IMR-90 (cell line): ENCODE data around the gene EPN2. TPM values are rescaled to one million over a fixed set of nuclear protein-coding genes. Genes with fewer than 3 reads are reported as not detected.

ENCODE experiments used
- ATAC-seq: fragments of 200-7000 bp; cut with Tn5 transposase; 2 replicates; pipeline ENCODE4 v1.9.1; 2020; ENCODE audit warnings: low read depth, mild to moderate bottlenecking, moderate library complexity
- BruUV-seq: library from RNA; stranded (reverse); fragments of 400-500 nt; replicated peaks from 2 replicates; lab custom pipeline; 2021; lab: Mats Ljungman, UMichigan
- CTCF ChIA-PET: fragments of 300-600 bp; formaldehyde crosslinking; extraction: SDS; loops from one replicate; lab custom pipeline; 2021; ENCODE audit warnings: antibody characterized with exemption; lab: Yijun Ruan, JAX
- POLR2A ChIA-PET: fragments of 300-600 bp; sonication (Branson Sonifier 250); formaldehyde crosslinking; loops from one replicate; lab custom pipeline; 2022; ENCODE audit warnings: antibody characterized with exemption; ENCODE audit not compliant: unreplicated experiment; lab: Charles Lee
- DNase-seq: peaks from one replicate; pipeline ENCODE4 v3.0.0; 2013
- H2AFZ ChIP-seq: replicated peaks from 2 replicates; pipeline ENCODE3; 2013; ENCODE audit warnings: low read length, mild to moderate bottlenecking; ENCODE audit not compliant: poor library complexity
- H2AK5ac ChIP-seq: 2 replicates; pipeline ENCODE4 v1.6.1; 2013; ENCODE audit warnings: low read depth, low read length, inconsistent platforms
- H2AK9ac ChIP-seq: replicated peaks from 2 replicates; pipeline ENCODE3; 2013; ENCODE audit warnings: mild to moderate bottlenecking, low read depth, low read length, moderate library complexity; ENCODE audit not compliant: poor library complexity
- H2BK120ac ChIP-seq: 2 replicates; pipeline ENCODE4 v1.6.1; 2013; ENCODE audit warnings: low read depth, low read length, inconsistent platforms
- H2BK15ac ChIP-seq: 3 replicates; pipeline ENCODE4 v1.6.1; 2013; ENCODE audit warnings: low read depth, low read length, inconsistent platforms
- H2BK20ac ChIP-seq: 2 replicates; pipeline ENCODE4 v1.6.1; 2013; ENCODE audit warnings: low read depth, mild to moderate bottlenecking, inconsistent platforms, low read length, moderate library complexity
- H2BK5ac ChIP-seq: 2 replicates; pipeline ENCODE4 v1.6.1; 2013; ENCODE audit warnings: mild to moderate bottlenecking, low read depth, low read length, inconsistent platforms; ENCODE audit not compliant: poor library complexity, severe bottlenecking
- H3K14ac ChIP-seq: replicated peaks from 2 replicates; pipeline ENCODE4 v1.6.1; 2013; ENCODE audit warnings: low read depth, low read length, inconsistent platforms
- H3K18ac ChIP-seq: 2 replicates; pipeline ENCODE4 v1.6.1; 2013; ENCODE audit warnings: low read depth, low read length, control low read depth
- H3K23ac ChIP-seq: 2 replicates; pipeline ENCODE4 v1.6.1; 2013; ENCODE audit warnings: low read depth, low read length, inconsistent platforms
- H3K27ac ChIP-seq: 2 replicates; pipeline ENCODE4 v1.5.1; 2013; ENCODE audit warnings: mild to moderate bottlenecking, control low read depth, low read length; ENCODE audit not compliant: insufficient read depth
- H3K27me3 ChIP-seq: 2 replicates; pipeline ENCODE4 v1.6.1; 2013; ENCODE audit warnings: low read length; ENCODE audit not compliant: control insufficient read depth, insufficient read depth
- H3K36me3 ChIP-seq: 2 replicates; pipeline ENCODE4 v1.6.1; 2013; ENCODE audit warnings: low read length, mixed read lengths; ENCODE audit not compliant: control insufficient read depth, insufficient read depth
- H3K4ac ChIP-seq: 2 replicates; pipeline ENCODE4 v1.6.1; 2013; ENCODE audit warnings: low read depth, low read length, inconsistent platforms
- H3K4me1 ChIP-seq: 2 replicates; pipeline ENCODE4 v1.6.1; 2013; ENCODE audit warnings: low read length, mixed read lengths; ENCODE audit not compliant: control insufficient read depth, insufficient read depth
- H3K4me2 ChIP-seq: 2 replicates; pipeline ENCODE4 v1.6.1; 2013; ENCODE audit warnings: low read depth, mild to moderate bottlenecking, control low read depth, low read length, moderate library complexity
- H3K4me3 ChIP-seq: 2 replicates; pipeline ENCODE4 v1.5.1; 2013; ENCODE audit warnings: low read depth, mild to moderate bottlenecking, control low read depth, low read length, moderate library complexity; ENCODE audit not compliant: insufficient read depth
- H3K56ac ChIP-seq: 2 replicates; pipeline ENCODE4 v1.6.1; 2013; ENCODE audit warnings: low read length, inconsistent platforms; ENCODE audit not compliant: insufficient read depth; ENCODE audit errors: extremely low read depth
- H3K79me1 ChIP-seq, 2 experiments: 2 replicates each; pipeline ENCODE4 v1.6.1; 2013; ENCODE audit warnings: low read length in 2 of 2, inconsistent platforms in 1 of 2, low read depth in 1 of 2
- H3K9ac ChIP-seq: 2 replicates; pipeline ENCODE4 v1.6.1; 2013; ENCODE audit warnings: low read depth, low read length, control low read depth
- H3K9me1 ChIP-seq: 2 replicates; pipeline ENCODE4 v1.6.1; 2013; ENCODE audit warnings: low read length, inconsistent platforms; ENCODE audit not compliant: insufficient read depth
- H3K9me3 ChIP-seq: 2 replicates; pipeline ENCODE4 v1.6.1; 2013; ENCODE audit warnings: low read length; ENCODE audit not compliant: control insufficient read depth, insufficient read depth
- H4K20me1 ChIP-seq: 2 replicates; pipeline ENCODE4 v1.6.1; 2013; ENCODE audit warnings: low read length, inconsistent platforms; ENCODE audit not compliant: insufficient read depth
- H4K5ac ChIP-seq: 2 replicates; pipeline ENCODE4 v1.6.1; 2013; ENCODE audit warnings: mild to moderate bottlenecking, low read depth, low read length, control low read depth
- H4K8ac ChIP-seq, 2 experiments: 2 replicates each; pipeline ENCODE4 v1.6.1; 2013; ENCODE audit warnings: low read depth in 2 of 2, low read length in 2 of 2, control low read depth in 1 of 2, inconsistent platforms in 1 of 2
- H4K91ac ChIP-seq: 2 replicates; pipeline ENCODE4 v1.6.1; 2013; ENCODE audit warnings: low read depth, low read length, inconsistent platforms; ENCODE audit not compliant: insufficient read depth
- CEBPB ChIP-seq: IDR thresholded peaks from 2 replicates; pipeline ENCODE4 v1.6.1; 2012; ENCODE audit warnings: low read depth, low read length, improper control_type of control experiment
- FOS ChIP-seq: fragments of 150-350 bp; IDR thresholded peaks from 2 replicates; pipeline ENCODE4 v1.6.1; 2016; ENCODE audit warnings: low read depth, low read length
- RFX5 ChIP-seq: IDR thresholded peaks from 2 replicates; pipeline ENCODE4 v1.8.0; 2012; ENCODE audit warnings: low read depth, mild to moderate bottlenecking, low read length, moderate library complexity
- WGBS, 2 experiments: methylation state at CpG; one replicate each; pipeline versions ENCODE4 v1.1.5 to v1.1.7; 2013; ENCODE audit warnings: missing lambda C conversion rate in 2 of 2; ENCODE audit not compliant: insufficient read length in 1 of 2; ENCODE audit errors: extremely low coverage in 2 of 2; 5-methylcytosine and 5-hydroxymethylcytosine counted together
- dilution Hi-C: fragments of 300-500 bp; cut with HindIII; formaldehyde crosslinking; loops from one replicate; pipeline ENCODE4 v1.14.3; 2018; ENCODE audit warnings: low sequenced_read_pairs; ENCODE audit not compliant: unreplicated experiment
- in situ Hi-C: fragments of 300-500 bp; cut with MboI; formaldehyde crosslinking; loops from 3 replicates; pipeline ENCODE4 v1.14.3; 2019; ENCODE audit warnings: low sequenced_read_pairs, inconsistent platforms, mixed read lengths
- intact Hi-C: fragments of 100-400 bp; cut with micrococcal nuclease; formaldehyde crosslinking; loops from 2 replicates; pipeline ENCODE4 v1.10.0; 2022
- polyA plus RNA-seq, 3 experiments: library from polyadenylated mRNA; depleted of rRNA; stranded (reverse); fragments of >200 nt; gene quantifications; 2 replicates each; pipeline ENCODE4 v1.2.3, GENCODE V29; 2012; ENCODE audit warnings: low replicate concordance in 1 of 3
- total RNA-seq: library from RNA; depleted of rRNA; stranded (reverse); fragments of >200 nt; gene quantifications from 2 replicates; pipeline ENCODE4 v1.2.3, GENCODE V29; 2012

Gene EPN2
- total and polyA plus RNA-seq, 2 of the 4 experiments (the other 2 are of a cell fraction): 14.9 to 25.3 TPM

GRCh38 chr17:19250421-19251173 lies 13.4 kb downstream of the EPN2 start:
- no peak overlapping the region for H4K91ac ChIP-seq
- 96% methylated on average over 3 of the region's 4 CpGs; no CpG with 5 or more reads in 1 of the 2 experiments for WGBS, 2 experiments
- peaks cover 35% of the 10 kb centered on the region for H3K9me1 ChIP-seq
- H3K4me3 ChIP-seq: no peak overlapping the region
- H3K9ac ChIP-seq: no peak overlapping the region
- no peaks in the 10 kb centered on the region for H3K27me3 ChIP-seq
- BruUV-seq: no TSS peak
- no peak overlapping the region for H3K4ac ChIP-seq
- no peak overlapping the region for H4K5ac ChIP-seq
- peaks cover 82% of the 10 kb centered on the region for H4K20me1 ChIP-seq
- H2AK9ac ChIP-seq: no peak overlapping the region
- no peak overlapping the region for H3K23ac ChIP-seq
- H2AFZ ChIP-seq: no peak overlapping the region
- TF ChIP-seq RFX5 (no peak), CEBPB (no peak), FOS (no peak)
- no peak overlapping the region for H2BK20ac ChIP-seq
- peak overlapping the region; percentile 45; the same call in 1 of the 2 replicates for H3K14ac ChIP-seq
- no peak overlapping the region for H3K18ac ChIP-seq
- H2AK5ac ChIP-seq: no peak overlapping the region
- no peak overlapping the region for H3K56ac ChIP-seq
- H2BK15ac ChIP-seq: no peak overlapping the region
- H3K27ac ChIP-seq: no peak overlapping the region
- no peak overlapping the region for H2BK5ac ChIP-seq
- H2BK120ac ChIP-seq: no peak overlapping the region
- DNase-seq (no peak), ATAC-seq (no peak)
- POLR2A ChIA-PET: interaction anchor here (0.5 kb wide), 1 partner anchor 8 kb away, joined by 6 read pairs; no protein-coding TSS in a partner anchor
- dilution Hi-C loops (no loop called here), intact Hi-C loops (no loop called here), in situ Hi-C loops (no loop called here)
- H4K8ac ChIP-seq: no peak overlapping the region
- H3K4me1 ChIP-seq: peaks cover 16% of the 10 kb centered on the region
- H3K79me1 ChIP-seq: peaks cover 39 to 82% of the 10 kb centered on the region in 2 experiments
- CTCF ChIA-PET: interaction anchor here (2.0 kb wide), 1 partner anchor 11 kb away, joined by 5 read pairs; no protein-coding TSS in a partner anchor
- no peaks in the 10 kb centered on the region for H3K36me3 ChIP-seq
- no peaks in the 10 kb centered on the region for H3K9me3 ChIP-seq
- H3K4me2 ChIP-seq: no peak overlapping the region
